Neural cell (in vitro differentiated cells): ENCODE results near the gene MCRIP1. TPM values are rescaled to one million over a fixed set of nuclear protein-coding genes. Genes with fewer than 3 reads are reported as not detected.

Experiments
- H2AFZ ChIP-seq: fragments of 200-600, 300-800 bp; sonication (generic), shearing (Covaris generic); 2 replicates; pipeline ENCODE4 v1.6.0; 2014; ENCODE audit warnings: low read depth, mild to moderate bottlenecking, antibody characterized with exemption, low read length, moderate library complexity
- H3F3A ChIP-seq: fragments of 200-600 bp; shearing (Covaris generic); 2 replicates; pipeline ENCODE4 v1.6.1; 2016; ENCODE audit warnings: mild to moderate bottlenecking, moderate library complexity, mixed read lengths, antibody characterized with exemption, low read length; ENCODE audit not compliant: insufficient read depth, poor library complexity, severe bottlenecking
- H3K27ac ChIP-seq: fragments of 200-600, 300-800 bp; sonication (generic), shearing (Covaris generic); 2 replicates; pipeline ENCODE4 v1.5.1; 2014; ENCODE audit warnings: mild to moderate bottlenecking, low read length, moderate library complexity
- H3K27me3 ChIP-seq: fragments of 300-800, 200-600 bp; sonication (generic), shearing (Covaris generic); 2 replicates; pipeline ENCODE4 v1.6.0; 2014; ENCODE audit warnings: mild to moderate bottlenecking, low read depth, low read length, moderate library complexity; ENCODE audit not compliant: insufficient read depth
- H3K36me3 ChIP-seq: fragments of 300-800, 200-600 bp; sonication (generic), shearing (Covaris generic); 2 replicates; pipeline ENCODE4 v1.5.1; 2014; ENCODE audit warnings: mild to moderate bottlenecking, antibody characterized with exemption, low read length, moderate library complexity; ENCODE audit not compliant: insufficient read depth
- H3K4me2 ChIP-seq: fragments of 300-800, 200-600 bp; sonication (generic), shearing (Covaris generic); 2 replicates; pipeline ENCODE4 v1.6.0; 2014; ENCODE audit warnings: mild to moderate bottlenecking, low read length
- H3K4me3 ChIP-seq: fragments of 300-800, 200-600 bp; sonication (generic), shearing (Covaris generic); 2 replicates; pipeline ENCODE4 v1.5.1; 2014; ENCODE audit warnings: mild to moderate bottlenecking, low read length, moderate library complexity
- H3K79me2 ChIP-seq: fragments of 200-600 bp; shearing (Covaris generic); replicated peaks from 2 replicates; pipeline ENCODE4 v1.6.0; 2014; ENCODE audit warnings: mild to moderate bottlenecking, low read length, moderate library complexity; ENCODE audit not compliant: insufficient read depth
- H3K9ac ChIP-seq: fragments of 300-800, 200-600 bp; sonication (generic), shearing (Covaris generic); 2 replicates; pipeline ENCODE4 v1.6.1; 2016; ENCODE audit warnings: mild to moderate bottlenecking, low read length, mixed read lengths
- H3K9me2 ChIP-seq: fragments of 200-600 bp; shearing (Covaris generic); 2 replicates; pipeline ENCODE4 v1.6.1; 2016; ENCODE audit warnings: mild to moderate bottlenecking, low read length, mixed read lengths; ENCODE audit not compliant: insufficient read depth
- H3K9me3 ChIP-seq: fragments of 200-600, 300-800 bp; sonication (generic), shearing (Covaris generic); 2 replicates; pipeline ENCODE4 v1.6.1; 2016; ENCODE audit warnings: mild to moderate bottlenecking, mixed run types, low read length, moderate library complexity, mixed read lengths
- H4K20me1 ChIP-seq: fragments of 200-600 bp; shearing (Covaris generic); 2 replicates; pipeline ENCODE4 v1.6.1; 2016; ENCODE audit warnings: mild to moderate bottlenecking, mixed run types; ENCODE audit not compliant: insufficient read depth
- EP300 ChIP-seq: fragments of 450-650 bp; conservative IDR thresholded peaks from 2 replicates; pipeline ENCODE4 v1.6.1; 2014; ENCODE audit warnings: antibody characterized with exemption, mild to moderate bottlenecking, moderate library complexity; ENCODE audit not compliant: poor library complexity, severe bottlenecking
- EZH2 ChIP-seq: fragments of 200-600, 300-800 bp; shearing (Covaris generic), sonication (generic); IDR thresholded peaks from 2 replicates; pipeline ENCODE4 v1.6.1; 2014; ENCODE audit warnings: antibody characterized with exemption, low read length, borderline replicate concordance, mild to moderate bottlenecking; ENCODE audit not compliant: insufficient read depth, poor library complexity, severe bottlenecking
- MXI1 ChIP-seq: fragments of 450-650 bp; conservative IDR thresholded peaks from 2 replicates; pipeline ENCODE4 v1.6.1; 2014; ENCODE audit warnings: antibody characterized with exemption, mild to moderate bottlenecking; ENCODE audit not compliant: poor library complexity, severe bottlenecking
- POLR2AphosphoS5 ChIP-seq: IDR thresholded peaks from 2 replicates; pipeline ENCODE4 v1.6.1; 2012
- RAD21 ChIP-seq: fragments of 450-650 bp; conservative IDR thresholded peaks from 2 replicates; pipeline ENCODE4 v1.6.1; 2014; ENCODE audit warnings: antibody characterized with exemption, mild to moderate bottlenecking, moderate library complexity
- SMC3 ChIP-seq: fragments of 450-650 bp; conservative IDR thresholded peaks from 2 replicates; pipeline ENCODE4 v1.6.1; 2014; ENCODE audit warnings: antibody characterized with exemption, mild to moderate bottlenecking, moderate library complexity; ENCODE audit not compliant: poor library complexity
- TAF1 ChIP-seq: IDR thresholded peaks from 2 replicates; pipeline ENCODE4 v1.6.1; 2012; ENCODE audit warnings: low read depth
- polyA plus RNA-seq: library from polyadenylated mRNA; depleted of rRNA; stranded (reverse); fragments of >200 nt; gene quantifications from 2 replicates; pipeline ENCODE4 v1.2.3, GENCODE V29; 2014
- TF ChIP-seq, protein P1 (sequence below): fragments of 450-650 bp; IDR thresholded peaks from 2 replicates; pipeline ENCODE4 v1.5.1; 2014; ENCODE audit warnings: antibody characterized with exemption, mild to moderate bottlenecking, moderate library complexity; ENCODE audit not compliant: poor library complexity, severe bottlenecking
- TF ChIP-seq, protein P2 (sequence below): IDR thresholded peaks from 2 replicates; pipeline ENCODE4 v1.6.1; 2012; ENCODE audit warnings: borderline replicate concordance

Gene MCRIP1
- polyA plus RNA-seq, 1 donor from 2014 or later = 524 TPM

DNA sequence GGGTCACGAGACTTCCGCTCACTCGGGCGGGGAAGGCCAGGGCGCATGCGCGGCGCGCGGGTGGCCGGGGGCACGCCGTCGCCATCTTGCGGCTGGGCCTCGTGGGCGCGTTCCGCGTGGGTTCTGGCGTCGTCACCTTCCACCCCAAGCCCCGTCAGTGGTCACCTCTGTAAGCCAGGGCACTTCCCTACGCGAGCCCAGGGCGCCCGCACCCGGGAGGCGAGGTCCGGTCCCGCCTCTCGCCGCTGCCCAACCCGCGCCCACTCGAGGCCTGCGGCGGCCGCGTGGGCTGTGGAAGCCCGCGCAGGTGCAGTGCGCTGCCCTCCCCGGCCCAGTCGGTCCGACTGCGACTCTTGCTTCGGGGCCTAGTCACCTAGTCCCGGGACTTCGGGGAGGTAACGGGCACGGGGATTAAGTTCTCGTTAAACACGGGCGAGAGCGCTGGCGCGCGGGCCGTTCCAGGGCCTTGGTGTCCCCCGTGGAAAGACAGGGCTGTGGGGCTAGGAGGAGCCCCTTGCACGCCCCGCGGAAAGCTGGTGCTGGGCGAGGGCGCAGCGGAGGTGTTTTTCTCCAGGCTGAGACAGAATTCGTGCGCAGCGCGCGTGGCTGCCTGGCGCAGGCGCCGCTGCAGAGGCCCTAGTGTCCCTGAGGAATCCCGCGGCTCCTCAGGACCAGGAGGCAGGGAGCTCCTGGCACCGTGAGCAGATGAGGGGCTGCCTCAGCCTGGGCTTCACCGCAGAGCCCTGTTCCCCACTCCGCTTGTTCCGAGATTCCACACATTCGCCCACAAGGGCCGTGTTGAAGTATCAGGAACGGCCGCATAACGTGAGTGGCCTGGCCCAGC, 38.5 kb upstream of the MCRIP1 start:
- Histone ChIP-seq H3K27me3 (no peaks in the 10 kb centered on the region), H2AFZ (peak overlapping the region; percentile 83), H3K9me3 (no peaks in the 10 kb centered on the region), H3K9me2 (no peaks in the 10 kb centered on the region), H3K9ac (peak overlapping the region; percentile 96), H3K36me3 (no peaks in the 10 kb centered on the region), H3K4me3 (peak overlapping the region; percentile 97), H4K20me1 (no peaks in the 10 kb centered on the region), H3F3A (no peaks in the 10 kb centered on the region), H3K27ac (peak overlapping the region; percentile 94), H3K4me2 (peak overlapping the region; percentile 63), H3K79me2 (peaks cover 13% of the 10 kb centered on the region)
- peak; percentile 98 for TF ChIP-seq MXI1
- TF ChIP-seq POLR2AphosphoS5 = peak; percentile 93
- TF ChIP-seq, protein P1, sequence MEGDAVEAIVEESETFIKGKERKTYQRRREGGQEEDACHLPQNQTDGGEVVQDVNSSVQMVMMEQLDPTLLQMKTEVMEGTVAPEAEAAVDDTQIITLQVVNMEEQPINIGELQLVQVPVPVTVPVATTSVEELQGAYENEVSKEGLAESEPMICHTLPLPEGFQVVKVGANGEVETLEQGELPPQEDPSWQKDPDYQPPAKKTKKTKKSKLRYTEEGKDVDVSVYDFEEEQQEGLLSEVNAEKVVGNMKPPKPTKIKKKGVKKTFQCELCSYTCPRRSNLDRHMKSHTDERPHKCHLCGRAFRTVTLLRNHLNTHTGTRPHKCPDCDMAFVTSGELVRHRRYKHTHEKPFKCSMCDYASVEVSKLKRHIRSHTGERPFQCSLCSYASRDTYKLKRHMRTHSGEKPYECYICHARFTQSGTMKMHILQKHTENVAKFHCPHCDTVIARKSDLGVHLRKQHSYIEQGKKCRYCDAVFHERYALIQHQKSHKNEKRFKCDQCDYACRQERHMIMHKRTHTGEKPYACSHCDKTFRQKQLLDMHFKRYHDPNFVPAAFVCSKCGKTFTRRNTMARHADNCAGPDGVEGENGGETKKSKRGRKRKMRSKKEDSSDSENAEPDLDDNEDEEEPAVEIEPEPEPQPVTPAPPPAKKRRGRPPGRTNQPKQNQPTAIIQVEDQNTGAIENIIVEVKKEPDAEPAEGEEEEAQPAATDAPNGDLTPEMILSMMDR = peak; percentile 63
- TF ChIP-seq, protein P2, sequence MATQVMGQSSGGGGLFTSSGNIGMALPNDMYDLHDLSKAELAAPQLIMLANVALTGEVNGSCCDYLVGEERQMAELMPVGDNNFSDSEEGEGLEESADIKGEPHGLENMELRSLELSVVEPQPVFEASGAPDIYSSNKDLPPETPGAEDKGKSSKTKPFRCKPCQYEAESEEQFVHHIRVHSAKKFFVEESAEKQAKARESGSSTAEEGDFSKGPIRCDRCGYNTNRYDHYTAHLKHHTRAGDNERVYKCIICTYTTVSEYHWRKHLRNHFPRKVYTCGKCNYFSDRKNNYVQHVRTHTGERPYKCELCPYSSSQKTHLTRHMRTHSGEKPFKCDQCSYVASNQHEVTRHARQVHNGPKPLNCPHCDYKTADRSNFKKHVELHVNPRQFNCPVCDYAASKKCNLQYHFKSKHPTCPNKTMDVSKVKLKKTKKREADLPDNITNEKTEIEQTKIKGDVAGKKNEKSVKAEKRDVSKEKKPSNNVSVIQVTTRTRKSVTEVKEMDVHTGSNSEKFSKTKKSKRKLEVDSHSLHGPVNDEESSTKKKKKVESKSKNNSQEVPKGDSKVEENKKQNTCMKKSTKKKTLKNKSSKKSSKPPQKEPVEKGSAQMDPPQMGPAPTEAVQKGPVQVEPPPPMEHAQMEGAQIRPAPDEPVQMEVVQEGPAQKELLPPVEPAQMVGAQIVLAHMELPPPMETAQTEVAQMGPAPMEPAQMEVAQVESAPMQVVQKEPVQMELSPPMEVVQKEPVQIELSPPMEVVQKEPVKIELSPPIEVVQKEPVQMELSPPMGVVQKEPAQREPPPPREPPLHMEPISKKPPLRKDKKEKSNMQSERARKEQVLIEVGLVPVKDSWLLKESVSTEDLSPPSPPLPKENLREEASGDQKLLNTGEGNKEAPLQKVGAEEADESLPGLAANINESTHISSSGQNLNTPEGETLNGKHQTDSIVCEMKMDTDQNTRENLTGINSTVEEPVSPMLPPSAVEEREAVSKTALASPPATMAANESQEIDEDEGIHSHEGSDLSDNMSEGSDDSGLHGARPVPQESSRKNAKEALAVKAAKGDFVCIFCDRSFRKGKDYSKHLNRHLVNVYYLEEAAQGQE = peak; percentile 83
- TF ChIP-seq EP300 = peak; percentile 79
- TF ChIP-seq SMC3 = peak; percentile 53
- TF ChIP-seq TAF1 = peak; percentile 71
- no peak for TF ChIP-seq EZH2
- no peak for TF ChIP-seq RAD21

DNA sequence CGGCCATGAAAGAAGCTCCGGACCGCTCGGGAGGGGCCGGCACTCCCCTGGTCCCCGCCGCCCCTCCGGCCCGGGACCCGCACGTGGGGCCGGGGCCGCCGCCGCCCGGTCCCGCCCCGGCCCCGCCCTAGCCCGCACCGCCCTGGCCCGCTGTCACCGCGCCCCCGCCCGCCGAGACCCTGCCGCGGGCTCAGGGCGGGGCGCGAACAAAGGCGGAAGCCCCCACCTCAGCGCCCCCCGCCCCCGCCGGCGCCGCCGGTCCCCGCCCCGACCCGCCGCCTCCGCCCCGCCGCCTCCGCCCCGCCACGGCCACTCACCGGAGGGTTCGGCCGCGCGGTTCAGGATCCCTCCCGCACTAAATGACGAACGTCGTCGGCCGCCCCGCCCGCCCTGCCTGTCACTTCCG, 37.9 kb upstream of the MCRIP1 start, which contains the start of gene ARHGDIA:
ARHGDIA (minus strand) TSS at position 357 of the 406 bp plus-strand sequence. CDS start 1,407 bp downstream, outside the sequence.
- Histone ChIP-seq H3K4me2 (peak within 1 kb of the TSS; percentile 97), H3K36me3 (no peaks in the 10 kb centered on the region), H3F3A (no peaks in the 10 kb centered on the region), H2AFZ (peak within 1 kb of the TSS; percentile 83), H3K27me3 (no peaks in the 10 kb centered on the region), H3K27ac (peak within 1 kb of the TSS; percentile 94), H4K20me1 (no peaks in the 10 kb centered on the region), H3K4me3 (peak within 1 kb of the TSS; percentile 97), H3K9me2 (no peaks in the 10 kb centered on the region), H3K79me2 (peaks cover 13% of the 10 kb centered on the region), H3K9ac (peak within 1 kb of the TSS; percentile 96), H3K9me3 (no peaks in the 10 kb centered on the region)
- no peak for TF ChIP-seq EP300
- no peak for TF ChIP-seq MXI1
- no peak for TF ChIP-seq SMC3
- no peak for TF ChIP-seq RAD21
- TF ChIP-seq, protein P2 = no peak
- TF ChIP-seq, protein P1 = no peak
- TF ChIP-seq POLR2AphosphoS5 = no peak
- TF ChIP-seq TAF1 = no peak
- no peak for TF ChIP-seq EZH2
